Progenitor cell of endocrine pancreas (in vitro differentiated cells): ENCODE data around the gene EML6. TPM values are rescaled to one million over a fixed set of nuclear protein-coding genes. Genes with fewer than 3 reads are reported as not detected.

Source experiments
- DNase-seq: peaks from one replicate; pipeline ENCODE4 v3.0.0; 2021; ENCODE audit warnings: low spot score; ENCODE audit not compliant: unreplicated experiment
- H3K27ac Mint-ChIP-seq: 2 replicates; pipeline ENCODE4 v1.8.0; 2021; ENCODE audit warnings: mild to moderate bottlenecking, moderate library complexity, mixed read lengths
- H3K27me3 Mint-ChIP-seq: 2 replicates; pipeline ENCODE4 v1.8.0; 2021; ENCODE audit warnings: mixed read lengths
- H3K36me3 Mint-ChIP-seq: 2 replicates; pipeline ENCODE4 v1.8.0; 2022; ENCODE audit warnings: mixed read lengths; ENCODE audit not compliant: insufficient read depth
- H3K4me1 Mint-ChIP-seq: 2 replicates; pipeline ENCODE4 v1.8.0; 2021; ENCODE audit warnings: low read depth, mixed read lengths
- H3K4me3 Mint-ChIP-seq: 2 replicates; pipeline ENCODE4 v1.8.0; 2021; ENCODE audit warnings: low read depth, mild to moderate bottlenecking, moderate library complexity, mixed read lengths
- H3K9me3 Mint-ChIP-seq: 2 replicates; pipeline ENCODE4 v1.8.0; 2021; ENCODE audit warnings: low read depth, mixed read lengths
- total RNA-seq: library from RNA; stranded (reverse); gene quantifications from 2 replicates; pipeline ENCODE4 v1.2.1, GENCODE V29; 2021
- TF ChIP-seq, protein P1 (sequence below): fragments of 200-600 bp; sonication (generic); IDR thresholded peaks from one replicate; pipeline ENCODE4 v1.5.0; 2021; ENCODE audit warnings: antibody characterized with exemption, mild to moderate bottlenecking; ENCODE audit not compliant: unreplicated experiment

Gene EML6
- total RNA-seq, 1 donor from 2014 or later: 2.6 TPM

DNA sequence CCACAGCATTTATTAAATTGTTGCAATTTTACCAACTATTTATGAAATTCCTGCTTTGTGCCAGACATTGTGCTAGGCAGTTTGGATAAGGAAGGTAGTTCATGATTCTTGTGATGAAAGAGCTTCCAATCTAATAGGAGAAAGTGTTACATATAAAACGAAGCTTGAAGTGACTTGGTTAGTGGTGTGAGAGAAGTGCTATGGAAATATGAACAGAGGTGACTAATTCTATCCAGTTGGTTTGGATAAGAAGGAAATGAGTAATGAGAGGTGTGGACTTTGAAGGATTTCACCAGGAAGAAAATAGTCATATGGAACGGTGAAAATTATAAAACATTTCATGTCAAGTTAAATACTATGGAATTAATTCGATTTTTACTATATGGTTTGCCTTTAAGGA is 48.6 kb downstream of the EML6 start:
- Mint-ChIP-seq H3K27ac (no peak overlapping the region), H3K4me1 (no peaks in the 10 kb centered on the region), H3K27me3 (no peaks in the 10 kb centered on the region), H3K4me3 (no peak overlapping the region), H3K9me3 (peaks cover 12% of the 10 kb centered on the region), H3K36me3 (no peaks in the 10 kb centered on the region)
- no peak for DNase-seq
- TF ChIP-seq, protein P1, sequence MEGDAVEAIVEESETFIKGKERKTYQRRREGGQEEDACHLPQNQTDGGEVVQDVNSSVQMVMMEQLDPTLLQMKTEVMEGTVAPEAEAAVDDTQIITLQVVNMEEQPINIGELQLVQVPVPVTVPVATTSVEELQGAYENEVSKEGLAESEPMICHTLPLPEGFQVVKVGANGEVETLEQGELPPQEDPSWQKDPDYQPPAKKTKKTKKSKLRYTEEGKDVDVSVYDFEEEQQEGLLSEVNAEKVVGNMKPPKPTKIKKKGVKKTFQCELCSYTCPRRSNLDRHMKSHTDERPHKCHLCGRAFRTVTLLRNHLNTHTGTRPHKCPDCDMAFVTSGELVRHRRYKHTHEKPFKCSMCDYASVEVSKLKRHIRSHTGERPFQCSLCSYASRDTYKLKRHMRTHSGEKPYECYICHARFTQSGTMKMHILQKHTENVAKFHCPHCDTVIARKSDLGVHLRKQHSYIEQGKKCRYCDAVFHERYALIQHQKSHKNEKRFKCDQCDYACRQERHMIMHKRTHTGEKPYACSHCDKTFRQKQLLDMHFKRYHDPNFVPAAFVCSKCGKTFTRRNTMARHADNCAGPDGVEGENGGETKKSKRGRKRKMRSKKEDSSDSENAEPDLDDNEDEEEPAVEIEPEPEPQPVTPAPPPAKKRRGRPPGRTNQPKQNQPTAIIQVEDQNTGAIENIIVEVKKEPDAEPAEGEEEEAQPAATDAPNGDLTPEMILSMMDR: no peak

DNA sequence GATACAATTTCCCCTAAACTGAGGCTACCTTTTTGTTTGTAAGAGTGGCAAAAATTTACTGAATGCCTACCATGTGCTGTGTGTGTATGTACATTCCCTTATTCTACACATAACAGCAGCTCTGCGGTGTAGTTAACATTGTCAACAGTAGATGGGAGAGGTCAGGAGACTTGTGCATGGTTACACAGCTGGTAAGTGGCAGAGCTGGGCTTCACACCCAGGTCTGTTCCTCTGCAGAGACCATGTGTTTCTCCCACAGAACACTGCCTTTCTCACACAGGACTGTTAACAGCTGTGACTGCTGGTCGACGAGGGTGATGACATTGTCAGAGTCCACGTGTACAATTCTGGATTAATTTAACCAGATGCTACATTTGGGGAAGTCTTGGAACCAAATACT is 49.1 kb downstream of the EML6 start:
- no peaks in the 10 kb centered on the region for H3K4me1 Mint-ChIP-seq
- TF ChIP-seq, protein P1: no peak
- H3K9me3 Mint-ChIP-seq: peaks cover 12% of the 10 kb centered on the region
- H3K27ac Mint-ChIP-seq: no peak overlapping the region
- no peak overlapping the region for H3K4me3 Mint-ChIP-seq
- no peak for DNase-seq
- H3K27me3 Mint-ChIP-seq: no peaks in the 10 kb centered on the region
- no peaks in the 10 kb centered on the region for H3K36me3 Mint-ChIP-seq

DNA sequence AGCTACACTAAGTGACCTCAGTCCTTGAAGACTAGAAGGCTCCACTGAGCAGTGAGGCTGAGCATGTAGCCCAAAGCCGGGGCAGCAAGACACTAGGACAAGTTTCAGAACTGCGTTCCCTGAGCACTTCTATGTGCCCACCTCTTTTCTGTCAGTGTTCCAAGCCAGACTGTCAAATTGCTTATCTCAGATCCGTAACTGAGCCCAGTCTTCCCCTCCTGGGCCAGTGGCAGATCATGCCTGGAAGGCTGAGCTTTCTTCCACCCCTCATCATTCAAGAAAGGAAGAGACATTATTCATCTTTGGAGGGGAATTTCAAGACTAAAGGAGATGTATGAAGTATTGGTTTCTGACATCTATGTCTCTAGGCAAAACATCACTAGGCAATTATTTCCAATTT is 49.8 kb downstream of the EML6 start:
- Mint-ChIP-seq H3K27me3 (no peaks in the 10 kb centered on the region), H3K9me3 (peaks cover 12% of the 10 kb centered on the region), H3K36me3 (no peaks in the 10 kb centered on the region), H3K4me1 (no peaks in the 10 kb centered on the region), H3K4me3 (no peak overlapping the region), H3K27ac (no peak overlapping the region)
- TF ChIP-seq, protein P1: no peak
- DNase-seq: no peak

DNA sequence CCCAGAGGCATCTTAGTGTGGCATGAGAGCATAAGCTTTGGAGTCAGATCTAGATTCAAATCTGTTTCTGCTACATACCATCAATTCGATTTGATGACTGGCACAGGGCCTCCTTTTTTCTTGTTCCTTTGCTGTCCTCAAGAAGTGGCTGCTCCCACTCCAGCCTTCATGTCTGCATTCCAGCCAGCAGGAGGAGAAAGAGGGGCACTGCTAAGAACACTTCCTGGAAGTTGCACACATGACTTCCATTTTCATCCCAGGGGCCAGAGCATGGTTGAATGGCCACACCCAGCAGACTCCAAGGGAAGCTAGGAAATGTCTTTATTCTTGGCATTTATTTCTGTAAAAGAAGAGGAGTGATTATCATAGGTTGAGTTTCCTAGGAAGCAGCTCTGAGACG is 50.4 kb downstream of the EML6 start:
- H3K9me3 Mint-ChIP-seq: peaks cover 12% of the 10 kb centered on the region
- no peak overlapping the region for H3K27ac Mint-ChIP-seq
- H3K4me3 Mint-ChIP-seq: no peak overlapping the region

DNA sequence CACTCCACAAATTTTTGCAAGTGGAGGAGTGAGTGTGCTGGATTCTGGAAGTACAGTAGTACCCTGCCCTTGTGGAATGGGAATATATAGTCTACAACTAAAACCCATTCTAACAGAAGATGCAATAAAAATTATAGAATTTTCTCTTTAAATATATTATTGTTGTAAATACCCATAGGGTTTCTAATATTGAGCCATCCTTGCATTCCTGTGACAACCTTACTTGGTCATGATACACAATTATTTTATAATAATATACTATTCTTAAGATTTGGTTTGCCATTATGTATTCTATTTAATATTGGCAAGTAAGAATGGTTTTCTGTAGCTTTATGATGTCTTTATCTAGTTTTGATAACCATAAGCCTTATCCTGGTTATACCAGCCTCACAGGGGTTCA is 52.2 kb downstream of the EML6 start:
- no peak for DNase-seq
- no peaks in the 10 kb centered on the region for H3K36me3 Mint-ChIP-seq
- no peak overlapping the region for H3K4me3 Mint-ChIP-seq
- no peaks in the 10 kb centered on the region for H3K27me3 Mint-ChIP-seq
- H3K4me1 Mint-ChIP-seq: no peaks in the 10 kb centered on the region
- peaks cover 12% of the 10 kb centered on the region for H3K9me3 Mint-ChIP-seq
- TF ChIP-seq, protein P1: no peak
- H3K27ac Mint-ChIP-seq: no peak overlapping the region

More for the DNA sequence above, 50.4 kb downstream of the EML6 start:
- no peaks in the 10 kb centered on the region for H3K36me3 Mint-ChIP-seq
- DNase-seq: no peak
- no peaks in the 10 kb centered on the region for H3K4me1 Mint-ChIP-seq
- H3K27me3 Mint-ChIP-seq: no peaks in the 10 kb centered on the region
- TF ChIP-seq, protein P1: peak; percentile 30
